HG03469 (cell line): ENCODE results near the gene TIGD1.

ENCODE experiments used
- ATAC-seq: cut with Tn5 transposase; IDR thresholded peaks from one replicate; pipeline ENCODE4 v1.9.1; 2021; ENCODE audit warnings: mild to moderate bottlenecking, moderate library complexity, moderate number of reproducible peaks; ENCODE audit not compliant: unreplicated experiment

TIGD1 gene

GRCh38 chr2:232502911-232503808 lies 47.2 kb downstream of the TIGD1 start:
- no peak for ATAC-seq

DNA sequence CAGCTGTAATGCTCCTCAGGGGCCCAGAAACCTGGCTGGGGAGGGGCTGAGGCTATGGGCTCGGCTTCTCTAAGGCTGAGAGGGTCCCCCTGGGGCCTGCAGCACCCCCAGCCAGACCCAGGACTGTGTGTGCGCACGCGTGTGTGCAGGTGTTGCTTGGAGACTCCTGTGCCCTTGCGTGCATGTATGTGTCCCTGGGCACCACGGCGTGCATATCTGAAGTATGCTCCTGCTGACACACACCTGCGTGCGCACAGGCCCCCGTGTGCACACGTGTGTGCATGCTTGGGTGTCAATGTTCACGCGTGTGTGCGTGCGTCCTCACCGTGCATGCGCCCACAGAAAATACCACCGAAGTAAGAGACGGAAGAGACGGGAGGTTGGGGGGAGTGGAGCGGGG lies 47.8 kb downstream of the TIGD1 start:
- ATAC-seq = no peak

- no peak for ATAC-seq
Observed at GRCh38 chr2:232501794-232502390, 48.5 kb downstream of the TIGD1 start.

GRCh38 chr2:232501331-232501771 lies 49.0 kb downstream of the TIGD1 start:
- ATAC-seq = no peak

GRCh38 chr2:232498452-232498851 lies 51.9 kb downstream of the TIGD1 start:
- no peak for ATAC-seq
